VCaP (cell line): Measurements from ENCODE around the gene BTAF1.

ENCODE experiments used
- H3K27ac ChIP-seq: fragments of 450-650 bp; 2 replicates; pipeline ENCODE4 v1.5.1; 2017
- CTCF ChIP-seq: fragments of 450-650 bp; conservative IDR thresholded peaks from 2 replicates; pipeline ENCODE4 v1.5.1; 2017; ENCODE audit warnings: mild to moderate bottlenecking, moderate library complexity

BTAF1 gene

GRCh38 chr10:91923371-91924211, at the start of gene BTAF1:
TSS of gene BTAF1 (plus strand) at chr10:91923770. CDS start at chr10:91924077, 307 bp downstream.
- TF ChIP-seq CTCF: no peak
- H3K27ac ChIP-seq: peak within 1 kb of the TSS; percentile 85

- H3K27ac ChIP-seq: no peak overlapping the region
- no peak for TF ChIP-seq CTCF
Measured at GRCh38 chr10:91875156-91875555, 48.4 kb upstream of the BTAF1 start.

GRCh38 chr10:91875779-91876178, 47.8 kb upstream of the BTAF1 start:
- TF ChIP-seq CTCF: no peak

GRCh38 chr10:91879515-91880170, 43.9 kb upstream of the BTAF1 start:
- no peak for TF ChIP-seq CTCF

More at GRCh38 chr10:91875779-91876178, 47.8 kb upstream of the BTAF1 start:
- H3K27ac ChIP-seq: no peak overlapping the region

GRCh38 chr10:91880310-91880709, 43.3 kb upstream of the BTAF1 start:
- H3K27ac ChIP-seq: no peak overlapping the region; the same call in 1 of the 2 replicates
- TF ChIP-seq CTCF: peak; percentile 28; the same call in 1 of the 2 replicates

More at GRCh38 chr10:91879515-91880170, 43.9 kb upstream of the BTAF1 start:
- no peak overlapping the region; the same call in 1 of the 2 replicates for H3K27ac ChIP-seq

GRCh38 chr10:91883549-91884444, 39.8 kb upstream of the BTAF1 start:
- TF ChIP-seq CTCF: no peak
- H3K27ac ChIP-seq: no peak overlapping the region
